ENCODE results near the gene FKBP1B. TPM values are rescaled to one million over a fixed set of nuclear protein-coding genes. Genes with fewer than 3 reads are reported as not detected.

FKBP1B gene
- total RNA-seq, 1 experiment from 2014 or later, result 3.7 TPM

DNA sequence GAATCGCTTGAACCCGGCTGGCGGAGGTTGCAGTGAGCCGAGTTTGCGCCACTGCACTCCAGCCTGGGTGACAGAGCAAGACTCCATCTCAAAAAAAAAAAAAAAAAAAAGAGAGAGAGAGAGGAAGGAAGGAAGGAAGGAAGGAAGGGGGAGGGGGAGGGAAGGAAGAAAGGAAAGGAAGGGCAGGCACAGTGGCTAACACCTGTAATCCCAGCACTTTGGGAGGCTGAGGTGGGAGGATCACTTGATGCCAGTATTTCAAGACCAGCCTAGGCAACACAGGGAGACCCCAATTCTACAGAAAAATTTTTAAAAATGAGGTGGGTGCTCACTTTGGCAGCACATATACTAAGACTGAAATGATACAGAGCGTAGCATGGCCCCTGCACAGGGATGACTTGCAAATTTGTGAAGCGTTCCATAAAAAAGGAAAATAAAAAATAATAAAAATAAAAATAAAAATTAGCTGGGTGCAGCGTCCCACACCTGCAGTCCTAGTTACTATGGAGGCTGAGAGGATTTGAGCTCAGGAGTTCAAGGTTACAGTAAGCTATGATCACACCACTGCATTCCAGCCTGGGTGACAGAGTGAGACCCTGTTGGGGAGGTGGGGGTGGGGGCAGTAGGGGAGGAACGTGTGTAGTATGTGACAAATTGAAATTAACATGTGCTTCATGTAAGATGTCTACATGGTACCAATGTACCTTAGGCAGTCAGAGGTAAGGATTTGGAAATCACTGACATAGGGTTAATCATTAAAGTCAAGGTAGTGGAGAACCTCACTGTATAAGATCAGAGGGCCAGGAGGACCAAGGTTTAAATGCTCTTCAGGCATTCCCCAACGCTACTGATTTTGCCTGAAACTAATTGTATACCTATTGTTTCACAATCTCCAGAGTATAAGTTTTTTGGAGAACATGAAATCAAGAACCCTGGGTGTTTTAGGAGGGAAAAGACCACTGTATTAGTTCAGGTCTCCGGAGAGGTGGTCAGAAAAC is 3.7 kb upstream of the FKBP1B start:
- ChIA-PET CTCF (no interaction called here), POLR2A (ENCODE audit: low non-redundant PET) (no interaction called here)
- Histone ChIP-seq H3K4me3 (ENCODE audit: low read depth, low read length, poor library complexity, severe bottlenecking) (peak overlapping the region; percentile 81), H3K4me1 (ENCODE audit: insufficient read depth, low read length, poor library complexity, severe bottlenecking) (peaks cover 17% of the 10 kb centered on the region), H3K36me3 (ENCODE audit: insufficient read depth, low read length, poor library complexity, severe bottlenecking) (no peaks in the 10 kb centered on the region), H3K27ac (ENCODE audit: low read depth, low read length, poor library complexity, severe bottlenecking) (no peak overlapping the region), H3K27me3 (replicated peaks; ENCODE audit: insufficient read depth, low read depth, low read length, poor library complexity) (no peaks in the 10 kb centered on the region), H3K9me3 (ENCODE audit: low read depth, low read length, poor library complexity, severe bottlenecking) (no peaks in the 10 kb centered on the region)
- no TSS peak for BruUV-seq (replicated peaks)
- TF ChIP-seq, protein P1, sequence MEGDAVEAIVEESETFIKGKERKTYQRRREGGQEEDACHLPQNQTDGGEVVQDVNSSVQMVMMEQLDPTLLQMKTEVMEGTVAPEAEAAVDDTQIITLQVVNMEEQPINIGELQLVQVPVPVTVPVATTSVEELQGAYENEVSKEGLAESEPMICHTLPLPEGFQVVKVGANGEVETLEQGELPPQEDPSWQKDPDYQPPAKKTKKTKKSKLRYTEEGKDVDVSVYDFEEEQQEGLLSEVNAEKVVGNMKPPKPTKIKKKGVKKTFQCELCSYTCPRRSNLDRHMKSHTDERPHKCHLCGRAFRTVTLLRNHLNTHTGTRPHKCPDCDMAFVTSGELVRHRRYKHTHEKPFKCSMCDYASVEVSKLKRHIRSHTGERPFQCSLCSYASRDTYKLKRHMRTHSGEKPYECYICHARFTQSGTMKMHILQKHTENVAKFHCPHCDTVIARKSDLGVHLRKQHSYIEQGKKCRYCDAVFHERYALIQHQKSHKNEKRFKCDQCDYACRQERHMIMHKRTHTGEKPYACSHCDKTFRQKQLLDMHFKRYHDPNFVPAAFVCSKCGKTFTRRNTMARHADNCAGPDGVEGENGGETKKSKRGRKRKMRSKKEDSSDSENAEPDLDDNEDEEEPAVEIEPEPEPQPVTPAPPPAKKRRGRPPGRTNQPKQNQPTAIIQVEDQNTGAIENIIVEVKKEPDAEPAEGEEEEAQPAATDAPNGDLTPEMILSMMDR (conservative IDR thresholded peaks at IDR 0.05; ENCODE audit: low read depth, low read length), result no peak
- no peak for TF ChIP-seq EZH2 (IDR thresholded peaks at IDR 0.05; ENCODE audit: borderline replicate concordance, low read depth, low read length, poor library complexity, severe bottlenecking)
- DNase-seq (ENCODE audit: low spot score), result no peak
- intact Hi-C loops (cut with micrococcal nuclease; ENCODE audit: unreplicated experiment), result no loop called here

DNA sequence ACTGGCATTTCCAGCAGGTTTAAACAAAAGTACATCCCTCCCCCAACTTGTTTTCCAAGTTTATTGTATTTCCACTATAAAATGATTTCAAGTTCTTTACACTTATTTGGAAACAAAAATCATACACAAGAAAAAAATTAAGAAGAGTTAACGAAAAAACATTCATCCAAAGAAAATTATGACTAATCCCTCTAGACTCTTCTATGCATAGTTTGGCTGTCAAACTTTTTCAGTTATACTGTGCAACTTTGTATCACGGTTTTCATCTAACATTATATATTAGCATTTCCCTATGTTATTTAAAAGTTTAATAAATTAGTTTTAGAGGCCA is 3.0 kb upstream of the FKBP1B start:
- TF ChIP-seq, protein P1 (conservative IDR thresholded peaks at IDR 0.05; ENCODE audit: low read depth, low read length), result no peak
- no peak for TF ChIP-seq EZH2 (IDR thresholded peaks at IDR 0.05; ENCODE audit: borderline replicate concordance, low read depth, low read length, poor library complexity, severe bottlenecking)
- peak overlapping the region; percentile 62 for H3K27ac ChIP-seq (ENCODE audit: low read depth, low read length, poor library complexity, severe bottlenecking)
- H3K9me3 ChIP-seq (ENCODE audit: low read depth, low read length, poor library complexity, severe bottlenecking), result no peaks in the 10 kb centered on the region
- CTCF ChIA-PET, result interaction anchor here (1.5 kb wide), 1 partner anchor 37 kb away, joined by 9 read pairs; the partner anchor contains the start of gene TP53I3
- no TSS peak for BruUV-seq (replicated peaks)
- POLR2A ChIA-PET (ENCODE audit: low non-redundant PET), result no interaction called here
- H3K27me3 ChIP-seq (replicated peaks; ENCODE audit: insufficient read depth, low read depth, low read length, poor library complexity), result no peaks in the 10 kb centered on the region
- peaks cover 17% of the 10 kb centered on the region for H3K4me1 ChIP-seq (ENCODE audit: insufficient read depth, low read length, poor library complexity, severe bottlenecking)
- intact Hi-C loops (cut with micrococcal nuclease; ENCODE audit: unreplicated experiment), result no loop called here
- peak overlapping the region; percentile 81 for H3K4me3 ChIP-seq (ENCODE audit: low read depth, low read length, poor library complexity, severe bottlenecking)
- DNase-seq (ENCODE audit: low spot score), result no peak
- no peaks in the 10 kb centered on the region for H3K36me3 ChIP-seq (ENCODE audit: insufficient read depth, low read length, poor library complexity, severe bottlenecking)

DNA sequence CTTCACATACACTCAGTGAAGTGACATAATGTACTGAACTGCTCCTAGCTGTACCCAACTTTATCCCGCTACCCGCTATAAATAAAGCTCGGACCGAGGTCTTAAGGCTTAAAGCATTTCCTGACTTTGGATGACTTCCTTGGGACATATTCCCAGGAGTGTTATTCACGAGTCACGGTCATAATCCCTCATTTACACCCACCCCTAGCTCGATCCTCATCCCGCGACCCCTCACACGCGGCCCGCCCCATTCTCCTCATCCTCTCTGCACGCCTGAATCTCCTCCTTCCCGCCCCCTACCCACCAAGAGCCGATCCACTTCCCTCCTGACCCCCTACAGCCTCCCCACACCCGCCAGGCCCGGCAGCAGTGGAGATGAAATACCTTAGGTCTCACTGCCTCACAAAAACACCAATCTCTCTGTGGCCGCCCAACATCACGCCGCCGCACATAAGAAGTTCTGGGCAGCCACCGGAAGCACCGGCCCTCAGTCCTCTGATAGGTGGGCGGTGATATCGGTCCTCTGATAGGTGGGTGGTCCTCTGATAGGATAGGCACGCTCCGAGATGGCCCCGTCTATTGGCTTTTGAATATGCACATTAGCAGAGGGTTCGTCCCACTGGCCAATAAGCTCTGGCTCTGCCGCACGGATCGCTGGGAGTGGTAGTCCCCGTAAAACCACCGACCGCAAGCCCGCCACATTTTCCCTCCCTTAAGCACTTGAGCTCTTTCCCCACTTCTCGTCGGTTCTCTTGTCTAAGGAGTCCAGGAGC is 2.4 kb upstream of the FKBP1B start, which contains the start of gene WDCP:
Gene WDCP (minus strand): TSS at position 462 of the 773 bp plus-strand sequence. CDS start 7,897 bp downstream, outside the sequence.
- H3K27me3 ChIP-seq (replicated peaks; ENCODE audit: insufficient read depth, low read depth, low read length, poor library complexity), result no peaks in the 10 kb centered on the region
- no peaks in the 10 kb centered on the region for H3K9me3 ChIP-seq (ENCODE audit: low read depth, low read length, poor library complexity, severe bottlenecking)
- TF ChIP-seq, protein P1 (conservative IDR thresholded peaks at IDR 0.05; ENCODE audit: low read depth, low read length), result no peak
- no peak for TF ChIP-seq EZH2 (IDR thresholded peaks at IDR 0.05; ENCODE audit: borderline replicate concordance, low read depth, low read length, poor library complexity, severe bottlenecking)
- peak within 1 kb of the TSS; percentile 62 for H3K27ac ChIP-seq (ENCODE audit: low read depth, low read length, poor library complexity, severe bottlenecking)
- intact Hi-C loops (cut with micrococcal nuclease; ENCODE audit: unreplicated experiment), result no loop called here
- POLR2A ChIA-PET (ENCODE audit: low non-redundant PET), result interaction anchor here (0.6 kb wide), 1 partner anchor 23 kb away, joined by 3 read pairs; no protein-coding TSS in a partner anchor
- peaks cover 17% of the 10 kb centered on the region for H3K4me1 ChIP-seq (ENCODE audit: insufficient read depth, low read length, poor library complexity, severe bottlenecking)
- peak within 1 kb of the TSS; percentile 81 for H3K4me3 ChIP-seq (ENCODE audit: low read depth, low read length, poor library complexity, severe bottlenecking)
- CTCF ChIA-PET, result interaction anchor here (1.5 kb wide), 1 partner anchor 37 kb away, joined by 9 read pairs; the partner anchor contains the start of gene TP53I3
- BruUV-seq (replicated peaks), result TSS peak; percentile 72
- DNase-seq (ENCODE audit: low spot score), result peak; percentile 99
- no peaks in the 10 kb centered on the region for H3K36me3 ChIP-seq (ENCODE audit: insufficient read depth, low read length, poor library complexity, severe bottlenecking)

All from A673 (cell line).